ENCODE measurements around the gene SLC35G1.

DNA sequence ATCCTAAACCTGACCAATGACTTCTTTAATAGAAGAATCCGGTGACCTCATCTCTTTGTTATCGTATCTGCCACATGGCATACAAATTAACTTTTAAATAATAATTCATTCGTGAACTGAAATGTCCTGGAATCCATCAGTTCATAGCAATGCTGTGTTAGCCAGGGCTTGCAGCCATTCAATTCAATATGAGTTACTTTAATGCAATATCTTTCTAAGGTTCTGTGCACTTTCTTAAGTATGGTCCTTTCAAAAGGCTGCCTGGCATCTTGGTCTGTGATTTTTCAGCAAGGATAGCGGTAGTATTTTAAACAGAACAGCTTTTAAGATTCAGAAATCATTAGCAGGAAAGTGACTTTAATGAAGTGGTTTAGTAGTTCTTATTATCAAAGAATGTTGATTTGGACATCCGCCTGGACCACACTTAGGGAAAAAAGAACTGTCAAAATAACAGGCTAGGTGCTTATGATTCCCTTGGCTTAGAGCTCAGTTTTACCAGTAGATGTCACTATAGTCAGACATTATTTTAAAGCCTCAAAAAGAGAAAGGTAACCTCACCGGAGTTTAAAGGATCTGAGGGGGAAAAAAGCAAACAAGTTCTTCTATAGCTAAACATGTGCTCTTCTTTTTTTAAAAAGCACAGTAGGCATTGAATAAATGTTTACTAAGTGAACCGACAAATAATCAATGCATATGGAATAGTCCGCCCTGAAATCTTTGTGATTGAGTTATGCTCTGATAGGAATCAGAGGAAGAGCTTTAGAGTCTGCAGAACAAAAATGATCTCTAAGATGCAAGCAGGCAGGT lies 22.7 kb downstream of the SLC35G1 start:
- TF ChIP-seq POLR2A (IDR thresholded peaks at IDR 0.05) = no peak
- TF ChIP-seq, protein P1, sequence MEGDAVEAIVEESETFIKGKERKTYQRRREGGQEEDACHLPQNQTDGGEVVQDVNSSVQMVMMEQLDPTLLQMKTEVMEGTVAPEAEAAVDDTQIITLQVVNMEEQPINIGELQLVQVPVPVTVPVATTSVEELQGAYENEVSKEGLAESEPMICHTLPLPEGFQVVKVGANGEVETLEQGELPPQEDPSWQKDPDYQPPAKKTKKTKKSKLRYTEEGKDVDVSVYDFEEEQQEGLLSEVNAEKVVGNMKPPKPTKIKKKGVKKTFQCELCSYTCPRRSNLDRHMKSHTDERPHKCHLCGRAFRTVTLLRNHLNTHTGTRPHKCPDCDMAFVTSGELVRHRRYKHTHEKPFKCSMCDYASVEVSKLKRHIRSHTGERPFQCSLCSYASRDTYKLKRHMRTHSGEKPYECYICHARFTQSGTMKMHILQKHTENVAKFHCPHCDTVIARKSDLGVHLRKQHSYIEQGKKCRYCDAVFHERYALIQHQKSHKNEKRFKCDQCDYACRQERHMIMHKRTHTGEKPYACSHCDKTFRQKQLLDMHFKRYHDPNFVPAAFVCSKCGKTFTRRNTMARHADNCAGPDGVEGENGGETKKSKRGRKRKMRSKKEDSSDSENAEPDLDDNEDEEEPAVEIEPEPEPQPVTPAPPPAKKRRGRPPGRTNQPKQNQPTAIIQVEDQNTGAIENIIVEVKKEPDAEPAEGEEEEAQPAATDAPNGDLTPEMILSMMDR (IDR thresholded peaks at IDR 0.05) = peak in 3 of 6 experiments; percentile 47 to 65 (median 49)
